Measurements from ENCODE around the gene ANKRD53.

Gene ANKRD53

GRCh38 chr2:70978341-70979179 lies at the start of gene ANKRD53:
TSS of gene ANKRD53 (plus strand) at chr2:70978630. CDS start at chr2:70978646, 16 bp downstream.
- DNase-seq, result peak; percentile 56

- DNase-seq, result no peak
Observed at GRCh38 chr2:70930371-70931329, 47.8 kb upstream of the ANKRD53 start.

- DNase-seq, result no peak
Observed at GRCh38 chr2:70931376-70932000, 46.9 kb upstream of the ANKRD53 start.

GRCh38 chr2:70932631-70933230 lies 45.7 kb upstream of the ANKRD53 start:
- no peak for DNase-seq

- DNase-seq, result no peak
Observed at GRCh38 chr2:70934981-70935380, 43.4 kb upstream of the ANKRD53 start.

GRCh38 chr2:70935468-70936164 lies 42.8 kb upstream of the ANKRD53 start, which contains the start of gene ATP6V1B1:
TSS of gene ATP6V1B1 (plus strand) at chr2:70935900. CDS start at chr2:70935955, 55 bp downstream.
- DNase-seq, result no peak

- DNase-seq, result no peak
Observed at GRCh38 chr2:70936165-70936978, 42.1 kb upstream of the ANKRD53 start.

GRCh38 chr2:70936979-70937811 lies 41.2 kb upstream of the ANKRD53 start:
- no peak for DNase-seq

GRCh38 chr2:70937866-70938585 lies 40.4 kb upstream of the ANKRD53 start:
- no peak for DNase-seq

- no peak for DNase-seq
Observed at GRCh38 chr2:70938586-70938950, 39.9 kb upstream of the ANKRD53 start.

GRCh38 chr2:70939001-70939838 lies 39.2 kb upstream of the ANKRD53 start:
- no peak for DNase-seq

- DNase-seq, result no peak
Observed at GRCh38 chr2:70939839-70940580, 38.4 kb upstream of the ANKRD53 start.

GRCh38 chr2:70941186-70941585 lies 37.2 kb upstream of the ANKRD53 start:
- no peak for DNase-seq

GRCh38 chr2:70941701-70942100 lies 36.7 kb upstream of the ANKRD53 start:
- DNase-seq, result no peak

GRCh38 chr2:70942396-70943204 lies 35.8 kb upstream of the ANKRD53 start:
- no peak for DNase-seq

- DNase-seq, result no peak
Observed at GRCh38 chr2:70943205-70943871, 35.1 kb upstream of the ANKRD53 start.
